Kidney epithelial cell (primary cell): Measurements from ENCODE around the gene GLOD5. TPM values are rescaled to one million over a fixed set of nuclear protein-coding genes. Genes with fewer than 3 reads are reported as not detected.

Source experiments
- DNase-seq: peaks from one replicate; pipeline ENCODE4 v3.0.0-alpha.2; 2010; ENCODE audit warnings: low read depth
- H3K27me3 ChIP-seq: 2 replicates; pipeline ENCODE4 v1.6.0; 2011; ENCODE audit warnings: low read length; ENCODE audit not compliant: control insufficient read depth, insufficient read depth
- H3K36me3 ChIP-seq: 2 replicates; pipeline ENCODE4 v1.5.1; 2011; ENCODE audit warnings: low read length; ENCODE audit not compliant: control insufficient read depth, insufficient read depth
- H3K4me3 ChIP-seq: 2 replicates; pipeline ENCODE4 v1.5.1; 2011; ENCODE audit warnings: low read depth, mild to moderate bottlenecking, control low read depth, low read length
- total RNA-seq: library from RNA; depleted of rRNA; stranded (reverse); fragments of >200 nt; gene quantifications from 2 replicates; pipeline ENCODE4 v1.2.3, GENCODE V29; 2015
- TF ChIP-seq, protein P1 (sequence below): IDR thresholded peaks from 2 replicates; pipeline ENCODE4 v1.5.1; 2011; ENCODE audit warnings: mild to moderate bottlenecking, moderate library complexity, low read length, control low read depth, inconsistent platforms; ENCODE audit not compliant: insufficient read depth, poor library complexity, severe bottlenecking

The GLOD5 gene
- total RNA-seq, 1 donor from 2014 or later, result not detected

DNA sequence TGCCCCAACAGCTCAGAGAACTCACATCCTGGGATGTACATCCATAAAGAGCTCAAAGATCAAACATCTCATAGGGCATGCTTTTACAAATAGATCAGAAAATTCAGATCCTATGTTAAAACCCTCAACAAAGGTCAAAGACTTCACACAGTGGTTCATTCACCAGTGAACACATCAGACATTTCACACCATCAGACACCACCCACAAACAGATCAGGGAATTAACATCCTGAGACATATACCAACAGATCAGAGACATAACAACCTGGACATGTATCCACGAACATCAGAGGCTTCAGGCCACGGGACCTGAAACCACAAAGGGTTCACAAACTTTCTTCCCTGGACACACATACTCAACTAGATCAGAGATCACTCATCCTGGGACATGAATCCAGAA, 41.6 kb upstream of the GLOD5 start:
- no peaks in the 10 kb centered on the region for H3K27me3 ChIP-seq
- H3K4me3 ChIP-seq, result no peak overlapping the region
- TF ChIP-seq, protein P1, sequence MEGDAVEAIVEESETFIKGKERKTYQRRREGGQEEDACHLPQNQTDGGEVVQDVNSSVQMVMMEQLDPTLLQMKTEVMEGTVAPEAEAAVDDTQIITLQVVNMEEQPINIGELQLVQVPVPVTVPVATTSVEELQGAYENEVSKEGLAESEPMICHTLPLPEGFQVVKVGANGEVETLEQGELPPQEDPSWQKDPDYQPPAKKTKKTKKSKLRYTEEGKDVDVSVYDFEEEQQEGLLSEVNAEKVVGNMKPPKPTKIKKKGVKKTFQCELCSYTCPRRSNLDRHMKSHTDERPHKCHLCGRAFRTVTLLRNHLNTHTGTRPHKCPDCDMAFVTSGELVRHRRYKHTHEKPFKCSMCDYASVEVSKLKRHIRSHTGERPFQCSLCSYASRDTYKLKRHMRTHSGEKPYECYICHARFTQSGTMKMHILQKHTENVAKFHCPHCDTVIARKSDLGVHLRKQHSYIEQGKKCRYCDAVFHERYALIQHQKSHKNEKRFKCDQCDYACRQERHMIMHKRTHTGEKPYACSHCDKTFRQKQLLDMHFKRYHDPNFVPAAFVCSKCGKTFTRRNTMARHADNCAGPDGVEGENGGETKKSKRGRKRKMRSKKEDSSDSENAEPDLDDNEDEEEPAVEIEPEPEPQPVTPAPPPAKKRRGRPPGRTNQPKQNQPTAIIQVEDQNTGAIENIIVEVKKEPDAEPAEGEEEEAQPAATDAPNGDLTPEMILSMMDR, result no peak
- H3K36me3 ChIP-seq, result no peaks in the 10 kb centered on the region
- DNase-seq, result no peak

DNA sequence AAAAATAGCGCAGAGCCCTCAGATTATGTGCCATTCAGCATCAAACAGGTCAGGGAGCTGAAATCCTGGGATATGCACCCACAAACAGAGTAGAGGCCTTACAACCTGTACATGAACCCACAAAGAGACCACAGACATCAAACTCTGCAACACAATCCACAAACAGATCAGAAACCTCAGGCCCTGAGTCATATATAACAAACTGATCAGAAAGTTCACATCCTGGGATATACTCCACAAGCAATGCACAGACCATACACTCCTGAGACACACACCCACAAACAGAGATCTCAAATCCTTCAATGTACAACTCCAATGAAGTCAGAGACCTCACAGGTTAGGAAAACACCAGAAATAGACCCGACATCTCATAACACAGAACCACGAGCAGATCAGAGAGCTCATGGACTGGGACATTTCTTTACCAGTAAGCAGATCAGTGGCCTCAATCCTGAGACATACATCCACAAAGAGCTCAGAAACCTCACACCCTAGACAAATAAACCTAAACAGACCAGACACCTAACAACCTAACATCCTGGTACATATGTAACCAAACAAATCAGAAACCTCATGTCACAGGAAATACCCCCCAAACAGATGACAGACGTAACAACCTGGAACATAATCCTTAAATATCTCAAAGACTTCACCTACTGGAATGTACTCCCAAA, 40.8 kb upstream of the GLOD5 start:
- Histone ChIP-seq H3K36me3 (no peaks in the 10 kb centered on the region), H3K27me3 (no peaks in the 10 kb centered on the region), H3K4me3 (no peak overlapping the region)
- no peak for DNase-seq
- TF ChIP-seq, protein P1, result no peak

DNA sequence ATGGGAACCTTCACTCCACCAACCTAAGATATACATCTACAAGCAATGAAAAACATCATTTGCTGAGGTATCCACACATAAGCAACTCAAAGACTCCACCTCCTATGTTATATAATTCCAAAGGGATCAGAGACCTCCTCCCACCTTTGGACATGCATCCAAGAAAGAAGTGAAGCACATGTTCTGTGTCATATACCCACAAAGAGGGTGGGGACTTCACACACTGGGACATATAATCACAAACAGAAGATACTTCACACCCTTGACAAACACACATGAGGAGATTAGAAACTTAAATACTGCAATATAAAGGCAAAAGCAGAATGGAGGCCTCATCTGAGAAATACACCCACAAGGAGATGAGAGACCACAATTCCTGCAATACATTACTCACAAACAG, 39.6 kb upstream of the GLOD5 start:
- no peak for DNase-seq
- no peaks in the 10 kb centered on the region for H3K27me3 ChIP-seq
- TF ChIP-seq, protein P1, result no peak
- H3K36me3 ChIP-seq, result no peaks in the 10 kb centered on the region
- no peak overlapping the region for H3K4me3 ChIP-seq

DNA sequence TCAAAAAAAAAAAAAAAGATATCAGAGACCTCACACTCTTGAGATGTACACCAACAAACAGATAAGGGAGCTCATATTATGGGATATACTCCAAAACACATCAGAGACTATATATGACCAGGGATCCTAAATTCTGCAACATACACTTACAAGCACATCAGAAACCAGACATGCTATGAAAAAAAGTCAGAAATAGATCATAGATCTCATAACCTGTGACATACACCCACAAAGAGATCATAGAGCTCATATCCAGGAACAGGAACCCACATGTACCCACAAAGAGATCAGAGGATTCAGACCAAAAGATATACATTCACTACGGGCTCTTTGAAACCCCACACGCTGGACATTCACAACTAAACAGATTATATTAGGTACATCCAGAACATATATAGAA, 35.0 kb upstream of the GLOD5 start:
- DNase-seq, result no peak
- Histone ChIP-seq H3K36me3 (no peaks in the 10 kb centered on the region), H3K27me3 (no peaks in the 10 kb centered on the region), H3K4me3 (no peak overlapping the region)
- TF ChIP-seq, protein P1, result no peak

DNA sequence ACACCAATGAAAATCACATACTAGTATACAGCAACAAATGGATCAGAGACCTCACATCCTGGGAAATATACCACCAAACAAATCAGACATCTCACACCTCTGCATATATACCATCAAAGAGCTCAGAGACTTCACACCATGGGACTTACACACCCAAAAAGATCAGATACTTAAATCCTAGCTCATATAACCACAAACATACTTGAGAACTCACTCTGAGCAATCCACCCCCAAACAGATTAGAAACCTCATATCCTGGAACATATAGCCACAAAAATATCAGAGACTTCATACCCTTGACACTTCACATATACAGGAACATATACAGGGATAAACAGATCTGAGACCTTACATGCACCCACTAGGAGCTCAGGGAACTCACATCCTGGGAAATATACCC, 32.9 kb upstream of the GLOD5 start:
- H3K36me3 ChIP-seq, result no peaks in the 10 kb centered on the region
- DNase-seq, result no peak
- no peak overlapping the region for H3K4me3 ChIP-seq
- no peaks in the 10 kb centered on the region for H3K27me3 ChIP-seq
- TF ChIP-seq, protein P1, result no peak

DNA sequence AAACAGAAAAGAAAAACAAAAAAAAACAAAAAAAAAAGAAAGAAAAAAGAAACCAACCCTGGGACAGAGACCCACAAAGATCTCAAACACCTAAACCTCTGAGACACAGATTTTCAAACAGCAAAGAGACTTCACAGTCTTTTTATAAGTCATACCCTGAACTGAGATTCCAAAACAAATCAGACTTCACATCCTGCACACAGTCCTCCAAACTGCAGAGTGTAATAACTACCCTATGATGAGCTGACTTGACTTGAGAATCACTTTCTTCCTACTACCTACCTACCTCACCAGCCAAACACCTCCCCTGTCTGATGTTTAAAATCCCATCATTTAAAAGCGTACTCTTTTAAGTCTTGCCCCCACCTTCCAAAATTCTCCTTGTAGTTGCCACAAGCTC, 25.2 kb upstream of the GLOD5 start:
- no peaks in the 10 kb centered on the region for H3K27me3 ChIP-seq
- no peaks in the 10 kb centered on the region for H3K36me3 ChIP-seq
- DNase-seq, result no peak
- no peak overlapping the region for H3K4me3 ChIP-seq
- TF ChIP-seq, protein P1, result no peak
